Activated naive CD8-positive, alpha-beta T cell (primary cell): ENCODE results near the gene PTGES3.
"Not testable (repeated sequence)": the region's sequence is repeated elsewhere in the genome, so short reads cannot be mapped to it uniquely, and the experiment has no call there.

Experiments
- H3K27ac Mint-ChIP-seq: one replicate; pipeline ENCODE4 v1.8.0; 2021; ENCODE audit warnings: mixed read lengths
- H3K27me3 Mint-ChIP-seq: one replicate; pipeline ENCODE4 v1.8.0; 2021; ENCODE audit warnings: mixed read lengths
- H3K36me3 Mint-ChIP-seq: one replicate; pipeline ENCODE4 v1.8.0; 2021; ENCODE audit warnings: mixed read lengths
- H3K4me1 Mint-ChIP-seq: one replicate; pipeline ENCODE4 v1.8.0; 2021; ENCODE audit warnings: low read depth, mixed read lengths
- H3K4me3 Mint-ChIP-seq: one replicate; pipeline ENCODE4 v1.8.0; 2021; ENCODE audit warnings: mild to moderate bottlenecking, mixed read lengths
- H3K9me3 Mint-ChIP-seq: one replicate; pipeline ENCODE4 v1.8.0; 2021; ENCODE audit warnings: low read depth, mixed read lengths

The PTGES3 gene

GRCh38 chr12:56648023-56648422 is 40.1 kb downstream of the PTGES3 start:
- H3K36me3 Mint-ChIP-seq = peaks cover 10% of the 10 kb centered on the region
- not testable (repeated sequence) for H3K27ac Mint-ChIP-seq, H3K27me3 Mint-ChIP-seq, H3K4me3 Mint-ChIP-seq, H3K9me3 Mint-ChIP-seq
- peaks cover 20% of the 10 kb centered on the region for H3K4me1 Mint-ChIP-seq

GRCh38 chr12:56645717-56646446 is 42.2 kb downstream of the PTGES3 start, which contains the start of gene ATP5F1B:
ATP5F1B (minus strand) TSS chr12:56645984; CDS start chr12:56645963, 21 bp downstream.
- Mint-ChIP-seq H3K36me3 (peaks cover 10% of the 10 kb centered on the region), H3K4me3 (peak within 1 kb of the TSS; percentile 97), H3K9me3 (no peaks in the 10 kb centered on the region), H3K27me3 (no peaks in the 10 kb centered on the region), H3K27ac (peak within 1 kb of the TSS; percentile 99), H3K4me1 (peaks cover 33% of the 10 kb centered on the region)

GRCh38 chr12:56645201-56645716 is 42.8 kb downstream of the PTGES3 start:
- H3K4me3 Mint-ChIP-seq = peak overlapping the region; percentile 97
- H3K27me3 Mint-ChIP-seq = no peaks in the 10 kb centered on the region
- H3K4me1 Mint-ChIP-seq = peaks cover 36% of the 10 kb centered on the region
- H3K9me3 Mint-ChIP-seq = no peaks in the 10 kb centered on the region
- H3K36me3 Mint-ChIP-seq = peaks cover 10% of the 10 kb centered on the region
- peak overlapping the region; percentile 99 for H3K27ac Mint-ChIP-seq

- Mint-ChIP-seq H3K27me3 (no peaks in the 10 kb centered on the region), H3K4me1 (peaks cover 38% of the 10 kb centered on the region), H3K4me3 (peak overlapping the region; percentile 97), H3K9me3 (no peaks in the 10 kb centered on the region), H3K36me3 (peaks cover 10% of the 10 kb centered on the region), H3K27ac (peak overlapping the region; percentile 99)
Measured at GRCh38 chr12:56644654-56645053, 43.4 kb downstream of the PTGES3 start.

- no peaks in the 10 kb centered on the region for H3K9me3 Mint-ChIP-seq
- peaks cover 17% of the 10 kb centered on the region for H3K36me3 Mint-ChIP-seq
- H3K27ac Mint-ChIP-seq = no peak overlapping the region
- H3K4me3 Mint-ChIP-seq = no peak overlapping the region
- no peaks in the 10 kb centered on the region for H3K27me3 Mint-ChIP-seq
- H3K4me1 Mint-ChIP-seq = peaks cover 58% of the 10 kb centered on the region
Measured at GRCh38 chr12:56641219-56641618, 46.9 kb downstream of the PTGES3 start.

GRCh38 chr12:56637621-56638020 is 50.5 kb downstream of the PTGES3 start:
- H3K27ac Mint-ChIP-seq = peak overlapping the region; percentile 37
- H3K9me3 Mint-ChIP-seq = no peaks in the 10 kb centered on the region
- no peaks in the 10 kb centered on the region for H3K27me3 Mint-ChIP-seq
- H3K4me3 Mint-ChIP-seq = no peak overlapping the region
- H3K4me1 Mint-ChIP-seq = peaks cover 68% of the 10 kb centered on the region
- peaks cover 6% of the 10 kb centered on the region for H3K36me3 Mint-ChIP-seq

GRCh38 chr12:56636675-56637540 is 51.2 kb downstream of the PTGES3 start:
- H3K4me1 Mint-ChIP-seq = peaks cover 68% of the 10 kb centered on the region

GRCh38 chr12:56635806-56636674 is 52.0 kb downstream of the PTGES3 start:
- peak overlapping the region; percentile 95 for H3K27ac Mint-ChIP-seq
- H3K27me3 Mint-ChIP-seq = no peaks in the 10 kb centered on the region
- peak overlapping the region; percentile 95 for H3K4me3 Mint-ChIP-seq
- no peaks in the 10 kb centered on the region for H3K9me3 Mint-ChIP-seq
- H3K36me3 Mint-ChIP-seq = peaks cover 6% of the 10 kb centered on the region
- H3K4me1 Mint-ChIP-seq = peaks cover 74% of the 10 kb centered on the region

More at GRCh38 chr12:56636675-56637540, 51.2 kb downstream of the PTGES3 start:
- Mint-ChIP-seq H3K9me3 (no peaks in the 10 kb centered on the region), H3K27me3 (no peaks in the 10 kb centered on the region), H3K27ac (peak overlapping the region; percentile 95), H3K4me3 (peak overlapping the region; percentile 95), H3K36me3 (peaks cover 6% of the 10 kb centered on the region)

GRCh38 chr12:56634837-56635791 is 53.0 kb downstream of the PTGES3 start:
- H3K27me3 Mint-ChIP-seq = no peaks in the 10 kb centered on the region
- H3K9me3 Mint-ChIP-seq = no peaks in the 10 kb centered on the region
- H3K36me3 Mint-ChIP-seq = peaks cover 6% of the 10 kb centered on the region
- peak overlapping the region; percentile 95 for H3K27ac Mint-ChIP-seq
- H3K4me3 Mint-ChIP-seq = peak overlapping the region; percentile 95
- peaks cover 79% of the 10 kb centered on the region for H3K4me1 Mint-ChIP-seq

- Mint-ChIP-seq H3K4me3 (peak overlapping the region; percentile 95), H3K9me3 (no peaks in the 10 kb centered on the region), H3K4me1 (peaks cover 76% of the 10 kb centered on the region), H3K27ac (peak overlapping the region; percentile 83), H3K36me3 (peaks cover 6% of the 10 kb centered on the region), H3K27me3 (no peaks in the 10 kb centered on the region)
Measured at GRCh38 chr12:56634242-56634836, 53.7 kb downstream of the PTGES3 start.

GRCh38 chr12:56633468-56634241 is 54.4 kb downstream of the PTGES3 start:
- Mint-ChIP-seq H3K27me3 (no peaks in the 10 kb centered on the region), H3K27ac (peak overlapping the region; percentile 83), H3K4me1 (peaks cover 77% of the 10 kb centered on the region), H3K36me3 (peaks cover 3% of the 10 kb centered on the region), H3K4me3 (peak overlapping the region; percentile 95), H3K9me3 (no peaks in the 10 kb centered on the region)

- Mint-ChIP-seq H3K27me3 (no peaks in the 10 kb centered on the region), H3K27ac (peak overlapping the region; percentile 58), H3K4me1 (peaks cover 81% of the 10 kb centered on the region), H3K9me3 (no peaks in the 10 kb centered on the region), H3K36me3 (peaks cover 3% of the 10 kb centered on the region), H3K4me3 (peak overlapping the region; percentile 95)
Measured at GRCh38 chr12:56632701-56633467, 55.2 kb downstream of the PTGES3 start.
